Endometrial microvascular endothelial cells (primary cell): ENCODE measurements around the gene AMPH. TPM values are rescaled to one million over a fixed set of nuclear protein-coding genes. Genes with fewer than 3 reads are reported as not detected.
"Not testable (repeated sequence)": the region's sequence is repeated elsewhere in the genome, so short reads cannot be mapped to it uniquely, and the experiment has no call there.

ENCODE experiments used
- in situ Hi-C: cut with HindIII; loops from 2 replicates; pipeline ENCODE4 v1.10.0; 2017; ENCODE audit warnings: low sequenced_read_pairs, low pct_unique_long_range_greater_than_20kb; ENCODE audit errors: inconsistent ontology term
- total RNA-seq: library from RNA; depleted of rRNA; stranded (reverse); fragments of >200 nt; gene quantifications from one replicate; pipeline ENCODE4 v1.2.3, GENCODE V29; 2015; ENCODE audit errors: inconsistent ontology term

AMPH gene
- total RNA-seq, 1 donor from 2014 or later: not detected

DNA sequence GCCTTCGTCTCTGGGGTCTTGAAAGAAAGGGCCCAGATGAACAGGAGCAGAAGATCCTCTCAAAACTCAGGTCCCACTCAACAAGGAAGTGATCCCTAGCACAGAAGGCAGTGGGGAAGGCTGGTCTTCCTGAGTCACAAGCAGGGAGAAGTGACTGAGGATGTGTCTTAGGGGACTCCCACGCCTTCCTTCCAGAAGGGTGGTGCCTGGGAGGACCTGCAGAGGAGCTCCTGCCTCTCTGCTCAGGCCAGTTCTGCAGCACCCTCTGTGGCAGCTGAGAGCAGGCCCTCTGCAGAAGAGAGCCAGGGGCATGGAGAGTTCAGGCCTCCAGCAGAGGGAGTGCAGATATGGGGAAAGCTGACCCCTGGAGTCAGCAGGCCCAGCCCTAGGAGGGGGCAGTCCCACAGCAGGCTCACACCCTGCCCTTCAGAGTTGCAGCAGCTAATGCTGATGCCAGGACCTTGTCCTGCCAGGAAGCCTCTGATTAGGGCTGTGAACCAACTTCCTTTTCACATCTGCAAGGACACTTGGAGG lies 289.9 kb downstream of the AMPH start:
- in situ Hi-C loops: not testable (repeated sequence)

DNA sequence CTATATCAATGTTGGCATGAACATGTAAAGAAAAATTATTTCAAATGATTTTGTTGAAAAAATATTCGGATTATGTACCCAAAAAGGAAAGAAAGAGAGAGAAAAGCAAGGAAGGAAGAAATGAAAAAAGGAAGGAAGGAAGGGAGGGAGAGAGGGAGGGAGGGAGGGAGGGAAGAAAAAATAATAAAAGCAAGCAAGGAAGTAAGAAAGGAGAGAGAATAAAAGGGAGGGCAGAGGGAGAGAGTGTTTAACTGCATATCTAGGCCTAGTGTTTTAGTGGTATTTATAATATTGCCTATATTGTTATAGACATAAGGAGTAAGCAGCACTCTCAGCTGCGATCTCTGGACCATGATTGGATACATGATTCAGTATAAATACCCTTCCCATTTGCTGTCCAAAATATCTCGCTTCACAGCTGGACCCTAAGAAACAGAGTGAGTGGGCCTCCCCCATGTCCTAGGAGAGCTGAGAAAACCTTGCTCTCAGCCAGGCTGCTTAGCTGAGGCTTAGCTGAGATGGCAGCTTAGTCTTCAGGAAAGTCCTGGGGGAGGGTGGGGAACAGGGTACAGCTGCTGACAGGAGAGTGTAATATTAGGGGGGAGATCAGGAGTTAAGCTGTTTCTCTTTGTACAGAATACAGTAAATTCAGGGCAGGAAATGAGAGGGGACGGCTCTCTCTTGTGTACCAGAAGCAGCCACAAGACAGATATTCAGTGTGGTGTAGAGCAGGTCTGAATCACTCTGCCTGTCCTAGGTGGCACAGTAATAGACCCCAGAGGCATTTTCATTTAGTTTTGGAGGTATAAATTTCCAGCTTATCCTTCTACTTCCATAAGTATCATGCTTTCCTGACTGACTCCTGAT lies 291.0 kb downstream of the AMPH start:
- in situ Hi-C loops: no loop called here

DNA sequence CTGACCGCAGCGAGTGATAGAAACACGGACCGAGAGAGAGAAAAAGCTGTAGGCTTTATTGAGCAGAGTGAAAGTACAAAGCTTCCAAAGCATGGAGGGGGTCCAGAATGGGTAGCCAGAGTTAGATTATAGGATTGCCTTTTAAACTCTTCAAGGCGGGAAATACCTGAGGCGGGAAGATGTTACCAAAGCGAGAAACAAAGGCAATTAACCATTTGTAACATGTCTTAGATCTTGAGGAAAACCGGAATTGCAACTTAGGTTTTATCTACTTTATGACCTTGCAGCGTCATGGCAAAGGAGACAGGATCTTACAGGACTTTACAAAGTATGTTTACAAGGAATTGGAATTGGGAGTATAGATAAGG lies 295.0 kb downstream of the AMPH start:
- in situ Hi-C loops: not testable (repeated sequence)

- in situ Hi-C loops: no loop called here
These were observed 295.6 kb downstream of the AMPH start for GRCh38 chr7:38335492-38336147.

- in situ Hi-C loops: no loop called here
These were observed 296.1 kb downstream of the AMPH start for GRCh38 chr7:38335128-38335491.

- in situ Hi-C loops: no loop called here
These were observed 297.0 kb downstream of the AMPH start for GRCh38 chr7:38334163-38334562.
